AML-193 (cell line): ENCODE measurements around the gene EXOC3.

Source experiments
- DNase-seq, 2 experiments: peaks; one replicate each; lab custom pipeline; 2025; lab: John Stamatoyannopoulos, UW

EXOC3 gene

GRCh38 chr5:439181-439580 is 3.8 kb upstream of the EXOC3 start:
- DNase-seq, result no peak

- DNase-seq, result no peak
These were observed 3.3 kb upstream of the EXOC3 start for GRCh38 chr5:439636-440035.

GRCh38 chr5:440401-441201 is 2.4 kb upstream of the EXOC3 start:
- peak; percentile 24 to 47 for DNase-seq

GRCh38 chr5:441996-442334 is 1.0 kb upstream of the EXOC3 start:
- DNase-seq, result no peak

GRCh38 chr5:443239-444151 is 519 bp downstream of the EXOC3 start:
- DNase-seq, result peak in 1 of 2 experiments; percentile 3

- DNase-seq, result no peak
These were observed 1.2 kb downstream of the EXOC3 start for GRCh38 chr5:444226-444625.

GRCh38 chr5:445591-445990 is 2.6 kb downstream of the EXOC3 start:
- no peak for DNase-seq

- no peak for DNase-seq
These were observed 3.3 kb downstream of the EXOC3 start for GRCh38 chr5:446066-446882.

- DNase-seq, result peak; percentile 49 to 71
These were observed 3.9 kb downstream of the EXOC3 start for GRCh38 chr5:446883-447263.

GRCh38 chr5:447501-447900 is 4.5 kb downstream of the EXOC3 start:
- DNase-seq, result no peak

- DNase-seq, result no peak
These were observed 5.2 kb downstream of the EXOC3 start for GRCh38 chr5:448061-448765.

- no peak for DNase-seq
These were observed 5.8 kb downstream of the EXOC3 start for GRCh38 chr5:448766-449090.

- no peak for DNase-seq
These were observed 6.2 kb downstream of the EXOC3 start for GRCh38 chr5:449151-449550.

- no peak for DNase-seq
These were observed 8.8 kb downstream of the EXOC3 start for GRCh38 chr5:451587-452458.

- DNase-seq, result no peak
These were observed 10.2 kb downstream of the EXOC3 start for GRCh38 chr5:452978-453710.

GRCh38 chr5:453725-454481 is 10.9 kb downstream of the EXOC3 start:
- no peak for DNase-seq

- no peak for DNase-seq
These were observed 12.0 kb downstream of the EXOC3 start for GRCh38 chr5:454936-455335.

- DNase-seq, result no peak
These were observed 12.8 kb downstream of the EXOC3 start for GRCh38 chr5:455806-456205.
